ENCODE data around the gene TFCP2L1. TPM values are rescaled to one million over a fixed set of nuclear protein-coding genes. Genes with fewer than 3 reads are reported as not detected.
"Not testable (repeated sequence)": the region's sequence is repeated elsewhere in the genome, so short reads cannot be mapped to it uniquely, and the experiment has no call there.

The TFCP2L1 gene
- total RNA-seq, 2 donors from 2014 or later: 11.5 to 25.7 TPM

GRCh38 chr2:121276341-121276740 lies 8.7 kb downstream of the TFCP2L1 start:
- 98% methylated on average over 6 of the region's 6 CpGs for WGBS
- Histone ChIP-seq H3K4me1 (replicated peaks) (peaks cover 3% of the 10 kb centered on the region), H3K27ac (no peak overlapping the region), H3K9me3 (no peaks in the 10 kb centered on the region), H3K27me3 (replicated peaks; ENCODE audit: insufficient read depth) (no peaks in the 10 kb centered on the region), H3K36me3 (no peaks in the 10 kb centered on the region), H3K4me3 (no peak overlapping the region)
- DNase-seq (ENCODE audit: low spot score): no peak
- TF ChIP-seq POLR2A (IDR thresholded peaks at IDR 0.05): no peak
- TF ChIP-seq CTCF (IDR thresholded peaks at IDR 0.05): no peak
- TF ChIP-seq POLR2AphosphoS5 (IDR thresholded peaks at IDR 0.05): no peak
- intact Hi-C loops (cut with DNase I): no loop called here

- Histone ChIP-seq H3K9me3 (no peaks in the 10 kb centered on the region), H3K27me3 (replicated peaks; ENCODE audit: insufficient read depth) (no peaks in the 10 kb centered on the region), H3K4me1 (replicated peaks) (peaks cover 6% of the 10 kb centered on the region), H3K4me3 (no peak overlapping the region), H3K27ac (no peak overlapping the region), H3K36me3 (no peaks in the 10 kb centered on the region)
- WGBS: 79% methylated on average over 3 of the region's 3 CpGs
- no peak for DNase-seq (ENCODE audit: low spot score)
- intact Hi-C loops (cut with DNase I): no loop called here
- TF ChIP-seq POLR2AphosphoS5 (IDR thresholded peaks at IDR 0.05): no peak
- no peak for TF ChIP-seq CTCF (IDR thresholded peaks at IDR 0.05)
- TF ChIP-seq POLR2A (IDR thresholded peaks at IDR 0.05): no peak
These were observed 11.9 kb downstream of the TFCP2L1 start for GRCh38 chr2:121273116-121273515.

GRCh38 chr2:121272596-121272995 lies 12.4 kb downstream of the TFCP2L1 start:
- no peak for DNase-seq (ENCODE audit: low spot score)
- intact Hi-C loops (cut with DNase I): no loop called here
- H3K4me1 ChIP-seq (replicated peaks): peaks cover 6% of the 10 kb centered on the region
- no peak overlapping the region for H3K27ac ChIP-seq
- TF ChIP-seq POLR2AphosphoS5 (IDR thresholded peaks at IDR 0.05) (no peak), CTCF (IDR thresholded peaks at IDR 0.05) (no peak), POLR2A (IDR thresholded peaks at IDR 0.05) (no peak)
- H3K27me3 ChIP-seq (replicated peaks; ENCODE audit: insufficient read depth): no peaks in the 10 kb centered on the region
- H3K36me3 ChIP-seq: no peaks in the 10 kb centered on the region
- 53% methylated on average over 3 of the region's 3 CpGs for WGBS
- no peak overlapping the region for H3K4me3 ChIP-seq
- H3K9me3 ChIP-seq: no peaks in the 10 kb centered on the region

- DNase-seq (ENCODE audit: low spot score); intact Hi-C loops (cut with DNase I): not testable (repeated sequence)
- 96% methylated on average over 7 of the region's 7 CpGs for WGBS
These were observed 15.6 kb downstream of the TFCP2L1 start for GRCh38 chr2:121269436-121269835.

GRCh38 chr2:121266543-121267106 lies 18.4 kb downstream of the TFCP2L1 start:
- TF ChIP-seq POLR2A (IDR thresholded peaks at IDR 0.05): no peak
- TF ChIP-seq POLR2AphosphoS5 (IDR thresholded peaks at IDR 0.05): no peak
- no peak for TF ChIP-seq CTCF (IDR thresholded peaks at IDR 0.05)
- Histone ChIP-seq H3K4me3 (no peak overlapping the region), H3K27ac (no peak overlapping the region), H3K9me3 (no peaks in the 10 kb centered on the region), H3K4me1 (replicated peaks) (peaks cover 3% of the 10 kb centered on the region), H3K36me3 (no peaks in the 10 kb centered on the region), H3K27me3 (replicated peaks; ENCODE audit: insufficient read depth) (no peaks in the 10 kb centered on the region)
- 82% methylated on average over 6 of the region's 6 CpGs for whole genome bisulfite sequencing
- DNase-seq (ENCODE audit: low spot score): no peak
- intact Hi-C loops (cut with DNase I): no loop called here

More at GRCh38 chr2:121269436-121269835, 15.6 kb downstream of the TFCP2L1 start:
- not testable (repeated sequence) for H3K4me3 ChIP-seq; H3K9me3 ChIP-seq; H3K36me3 ChIP-seq; H3K27ac ChIP-seq; H3K27me3 ChIP-seq (replicated peaks; ENCODE audit: insufficient read depth); H3K4me1 ChIP-seq (replicated peaks)
